ENCODE data around the gene ADAM23. TPM values are rescaled to one million over a fixed set of nuclear protein-coding genes. Genes with fewer than 3 reads are reported as not detected.

ADAM23 gene
- total and polyA plus RNA-seq, 2 donors from 2014 or later, result 1.0 to 2.5 TPM

DNA sequence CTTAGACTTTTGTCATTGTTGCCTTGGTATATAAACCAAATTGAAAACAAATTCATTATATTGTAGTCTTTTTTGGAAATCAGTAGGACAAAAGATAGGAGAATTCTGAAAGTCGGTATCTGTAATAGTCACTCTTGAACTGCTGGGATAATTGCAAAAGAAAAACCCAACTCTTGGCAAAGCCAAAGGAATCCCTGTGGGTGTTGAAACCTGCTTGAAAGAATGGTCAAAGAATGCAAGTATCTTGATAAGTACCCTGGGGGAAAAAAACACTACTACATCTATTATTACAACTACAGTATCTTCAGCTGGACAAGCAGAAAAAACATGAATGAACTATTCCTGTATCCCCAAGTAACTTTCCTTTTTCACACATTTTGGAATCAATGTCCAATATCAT is 191.7 kb downstream of the ADAM23 start:
- H3K9ac ChIP-seq (ENCODE audit: low read length in 3 of 3), result no peak overlapping the region
- no peak overlapping the region for H3K27ac ChIP-seq (ENCODE audit: low read depth in 2 of 2, low read length in 2 of 2)
- H3K4me3 ChIP-seq (ENCODE audit: low read length in 3 of 3), result no peak overlapping the region
- DNase-seq (no peak), FAIRE-seq (no peak)
- H3K4me1 ChIP-seq (ENCODE audit: control insufficient read depth in 2 of 3, insufficient read depth in 2 of 3, low read depth in 1 of 3, low read length in 3 of 3), result no peaks in the 10 kb centered on the region
- no peaks in the 10 kb centered on the region for H3K27me3 ChIP-seq (ENCODE audit: control insufficient read depth, insufficient read depth, low read length)
- no peaks in the 10 kb centered on the region for H3K9me3 ChIP-seq (ENCODE audit: control insufficient read depth in 2 of 3, insufficient read depth in 1 of 3, low read length in 3 of 3)
- intact Hi-C loops (cut with DNase I), result no loop called here
- H3K36me3 ChIP-seq (ENCODE audit: control insufficient read depth in 2 of 3, insufficient read depth in 3 of 3, low read length in 3 of 3), result no peaks in the 10 kb centered on the region
- TF ChIP-seq, protein P1, sequence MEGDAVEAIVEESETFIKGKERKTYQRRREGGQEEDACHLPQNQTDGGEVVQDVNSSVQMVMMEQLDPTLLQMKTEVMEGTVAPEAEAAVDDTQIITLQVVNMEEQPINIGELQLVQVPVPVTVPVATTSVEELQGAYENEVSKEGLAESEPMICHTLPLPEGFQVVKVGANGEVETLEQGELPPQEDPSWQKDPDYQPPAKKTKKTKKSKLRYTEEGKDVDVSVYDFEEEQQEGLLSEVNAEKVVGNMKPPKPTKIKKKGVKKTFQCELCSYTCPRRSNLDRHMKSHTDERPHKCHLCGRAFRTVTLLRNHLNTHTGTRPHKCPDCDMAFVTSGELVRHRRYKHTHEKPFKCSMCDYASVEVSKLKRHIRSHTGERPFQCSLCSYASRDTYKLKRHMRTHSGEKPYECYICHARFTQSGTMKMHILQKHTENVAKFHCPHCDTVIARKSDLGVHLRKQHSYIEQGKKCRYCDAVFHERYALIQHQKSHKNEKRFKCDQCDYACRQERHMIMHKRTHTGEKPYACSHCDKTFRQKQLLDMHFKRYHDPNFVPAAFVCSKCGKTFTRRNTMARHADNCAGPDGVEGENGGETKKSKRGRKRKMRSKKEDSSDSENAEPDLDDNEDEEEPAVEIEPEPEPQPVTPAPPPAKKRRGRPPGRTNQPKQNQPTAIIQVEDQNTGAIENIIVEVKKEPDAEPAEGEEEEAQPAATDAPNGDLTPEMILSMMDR (IDR thresholded peaks at IDR 0.05; ENCODE audit: borderline replicate concordance, extremely low read depth, insufficient read depth), result no peak

DNA sequence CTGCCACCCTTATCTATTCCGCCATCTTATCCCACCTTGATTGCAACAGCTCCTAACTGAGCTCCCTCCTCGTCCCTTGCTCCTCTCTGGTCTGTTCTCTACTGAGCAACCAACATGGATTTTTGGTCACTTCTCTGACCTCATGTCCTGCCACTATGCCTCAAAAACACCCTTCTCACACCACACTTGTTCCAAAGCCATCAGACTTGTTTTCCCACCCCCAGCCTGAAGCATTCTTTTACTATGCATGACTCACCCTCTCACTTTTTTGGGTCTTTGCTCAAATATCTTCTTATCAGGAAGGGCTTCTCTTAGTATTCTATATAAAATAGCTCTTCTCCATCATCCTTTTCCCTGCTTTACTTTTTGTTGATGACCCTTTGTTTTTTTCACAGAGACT is 196.3 kb downstream of the ADAM23 start:
- DNase-seq (no peak), FAIRE-seq (no peak)
- H3K9ac ChIP-seq (ENCODE audit: low read length in 3 of 3), result no peak overlapping the region
- H3K4me1 ChIP-seq (ENCODE audit: control insufficient read depth in 2 of 3, insufficient read depth in 2 of 3, low read depth in 1 of 3, low read length in 3 of 3), result no peaks in the 10 kb centered on the region
- no peaks in the 10 kb centered on the region for H3K36me3 ChIP-seq (ENCODE audit: control insufficient read depth in 2 of 3, insufficient read depth in 3 of 3, low read length in 3 of 3)
- intact Hi-C loops (cut with DNase I), result no loop called here
- no peaks in the 10 kb centered on the region for H3K9me3 ChIP-seq (ENCODE audit: control insufficient read depth in 2 of 3, insufficient read depth in 1 of 3, low read length in 3 of 3)
- no peak overlapping the region for H3K27ac ChIP-seq (ENCODE audit: low read depth in 2 of 2, low read length in 2 of 2)
- H3K4me3 ChIP-seq (ENCODE audit: low read length in 3 of 3), result no peak overlapping the region
- TF ChIP-seq, protein P1 (IDR thresholded peaks at IDR 0.05; ENCODE audit: borderline replicate concordance, extremely low read depth, insufficient read depth), result no peak
- H3K27me3 ChIP-seq (ENCODE audit: control insufficient read depth, insufficient read depth, low read length), result no peaks in the 10 kb centered on the region

DNA sequence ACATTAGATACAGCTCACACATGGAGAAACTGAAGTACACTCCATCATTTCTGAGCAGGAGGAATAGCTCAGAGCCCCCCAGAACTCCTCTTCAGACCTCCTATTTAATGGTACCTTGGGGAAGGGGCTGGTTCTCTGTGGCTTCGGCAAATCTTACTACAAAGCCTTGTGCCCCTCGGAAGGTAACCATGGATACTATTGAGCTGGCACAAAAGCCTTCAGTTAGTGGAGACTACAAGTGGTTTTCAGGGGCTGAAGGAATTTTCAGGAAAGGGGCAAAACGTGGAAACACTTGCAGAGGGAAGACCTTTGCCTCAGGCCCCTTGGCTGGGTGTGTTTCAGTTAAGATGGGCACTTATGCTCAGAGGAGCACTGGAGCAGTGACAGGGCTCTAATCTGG is 197.9 kb downstream of the ADAM23 start:
- no peak overlapping the region for H3K4me3 ChIP-seq (ENCODE audit: low read length in 3 of 3)
- intact Hi-C loops (cut with DNase I), result no loop called here
- H3K27ac ChIP-seq (ENCODE audit: low read depth in 2 of 2, low read length in 2 of 2), result no peak overlapping the region
- FAIRE-seq, result no peak
- no peak overlapping the region for H3K9ac ChIP-seq (ENCODE audit: low read length in 3 of 3)
- H3K9me3 ChIP-seq (ENCODE audit: control insufficient read depth in 2 of 3, insufficient read depth in 1 of 3, low read length in 3 of 3), result no peaks in the 10 kb centered on the region
- H3K36me3 ChIP-seq (ENCODE audit: control insufficient read depth in 2 of 3, insufficient read depth in 3 of 3, low read length in 3 of 3), result no peaks in the 10 kb centered on the region
- DNase-seq, result no peak
- H3K4me1 ChIP-seq (ENCODE audit: control insufficient read depth in 2 of 3, insufficient read depth in 2 of 3, low read depth in 1 of 3, low read length in 3 of 3), result no peaks in the 10 kb centered on the region
- TF ChIP-seq, protein P1 (IDR thresholded peaks at IDR 0.05; ENCODE audit: borderline replicate concordance, extremely low read depth, insufficient read depth), result no peak
- H3K27me3 ChIP-seq (ENCODE audit: control insufficient read depth, insufficient read depth, low read length), result no peaks in the 10 kb centered on the region
